Coronary artery (tissue), 2 donors: ENCODE data around the gene LMOD2.

Experiments
- DNase-seq: peaks from one replicate; pipeline ENCODE4 v3.0.0-alpha.2; 2017; ENCODE audit warnings: low spot score
- H3K27ac ChIP-seq, 2 donors: fragments of 200-600 bp; sonication (generic); one replicate each; pipeline ENCODE4 v1.5.1; 2016 to 2019
- H3K4me3 ChIP-seq: fragments of 200-600 bp; sonication (generic); 2 replicates; pipeline ENCODE4 v1.5.1; 2016; ENCODE audit warnings: mild to moderate bottlenecking, moderate library complexity
- TF ChIP-seq, protein P1 (sequence below): fragments of 200-600 bp; sonication (generic); IDR thresholded peaks from one replicate; pipeline ENCODE4 v1.5.1; 2019; ENCODE audit warnings: antibody characterized with exemption

The LMOD2 gene

DNA sequence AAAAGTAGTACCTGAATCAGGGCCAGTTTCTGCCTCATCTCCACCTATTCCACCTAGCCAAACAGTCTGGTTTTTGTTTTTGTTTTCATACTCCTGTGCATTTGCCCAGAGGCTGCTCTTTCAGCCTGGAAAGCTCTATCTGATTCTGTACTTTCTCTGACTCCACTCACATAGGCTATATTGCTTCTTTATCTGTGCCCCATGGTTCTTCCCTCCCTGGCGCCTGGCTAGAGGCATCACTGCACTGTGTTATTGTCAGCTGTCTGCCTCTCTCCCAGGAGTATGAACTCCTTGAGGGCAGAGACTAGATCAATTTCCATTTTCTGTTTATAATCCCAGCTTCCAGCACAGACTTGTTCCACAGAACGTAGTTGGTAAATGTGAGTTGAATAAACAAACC lies 5.1 kb upstream of the LMOD2 start:
- Histone ChIP-seq H3K4me3 (no peak overlapping the region), H3K27ac (no peak overlapping the region)
- TF ChIP-seq, protein P1, sequence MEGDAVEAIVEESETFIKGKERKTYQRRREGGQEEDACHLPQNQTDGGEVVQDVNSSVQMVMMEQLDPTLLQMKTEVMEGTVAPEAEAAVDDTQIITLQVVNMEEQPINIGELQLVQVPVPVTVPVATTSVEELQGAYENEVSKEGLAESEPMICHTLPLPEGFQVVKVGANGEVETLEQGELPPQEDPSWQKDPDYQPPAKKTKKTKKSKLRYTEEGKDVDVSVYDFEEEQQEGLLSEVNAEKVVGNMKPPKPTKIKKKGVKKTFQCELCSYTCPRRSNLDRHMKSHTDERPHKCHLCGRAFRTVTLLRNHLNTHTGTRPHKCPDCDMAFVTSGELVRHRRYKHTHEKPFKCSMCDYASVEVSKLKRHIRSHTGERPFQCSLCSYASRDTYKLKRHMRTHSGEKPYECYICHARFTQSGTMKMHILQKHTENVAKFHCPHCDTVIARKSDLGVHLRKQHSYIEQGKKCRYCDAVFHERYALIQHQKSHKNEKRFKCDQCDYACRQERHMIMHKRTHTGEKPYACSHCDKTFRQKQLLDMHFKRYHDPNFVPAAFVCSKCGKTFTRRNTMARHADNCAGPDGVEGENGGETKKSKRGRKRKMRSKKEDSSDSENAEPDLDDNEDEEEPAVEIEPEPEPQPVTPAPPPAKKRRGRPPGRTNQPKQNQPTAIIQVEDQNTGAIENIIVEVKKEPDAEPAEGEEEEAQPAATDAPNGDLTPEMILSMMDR = no peak
- DNase-seq = no peak

DNA sequence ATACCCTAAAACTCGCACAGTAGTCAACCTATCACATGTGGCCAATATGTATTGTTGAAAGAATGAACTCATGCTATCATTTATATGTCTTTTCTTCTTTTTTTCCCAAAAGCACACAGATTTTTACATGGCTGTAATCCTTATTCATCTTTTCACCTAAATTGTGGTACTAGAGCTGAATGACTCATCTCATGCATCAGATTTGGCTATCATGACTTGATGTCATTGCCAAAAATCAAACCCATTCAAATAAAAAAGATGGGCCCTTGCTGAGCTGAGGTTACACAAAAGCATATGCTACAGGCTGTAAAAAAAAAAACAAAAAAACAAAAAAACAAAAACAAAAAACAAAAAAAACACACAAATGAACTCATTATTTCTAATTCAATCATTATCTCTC lies 3.3 kb upstream of the LMOD2 start:
- no peak overlapping the region for H3K4me3 ChIP-seq
- DNase-seq = no peak
- TF ChIP-seq, protein P1 = no peak
- H3K27ac ChIP-seq = no peak overlapping the region

DNA sequence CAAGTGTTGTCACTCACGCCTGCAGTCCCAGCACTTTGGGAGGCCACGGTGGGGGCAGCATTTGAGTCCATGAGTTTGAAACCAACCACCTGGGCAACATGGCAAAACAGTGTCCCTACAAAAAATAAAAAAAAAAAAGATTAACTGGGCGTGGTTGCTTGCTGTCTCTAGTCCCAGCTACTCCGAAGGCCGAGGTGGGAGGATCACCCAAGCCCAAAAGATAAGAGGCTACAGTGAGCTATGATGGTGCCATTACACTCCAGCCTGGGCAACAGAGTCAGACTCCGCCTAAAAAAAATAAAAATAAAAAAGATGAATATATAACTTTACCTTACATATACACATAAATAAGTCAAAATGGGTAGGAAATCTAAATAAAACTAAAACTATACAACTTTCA lies 2.5 kb upstream of the LMOD2 start:
- DNase-seq = no peak
- H3K27ac ChIP-seq = no peak overlapping the region
- TF ChIP-seq, protein P1 = no peak
- H3K4me3 ChIP-seq = no peak overlapping the region

DNA sequence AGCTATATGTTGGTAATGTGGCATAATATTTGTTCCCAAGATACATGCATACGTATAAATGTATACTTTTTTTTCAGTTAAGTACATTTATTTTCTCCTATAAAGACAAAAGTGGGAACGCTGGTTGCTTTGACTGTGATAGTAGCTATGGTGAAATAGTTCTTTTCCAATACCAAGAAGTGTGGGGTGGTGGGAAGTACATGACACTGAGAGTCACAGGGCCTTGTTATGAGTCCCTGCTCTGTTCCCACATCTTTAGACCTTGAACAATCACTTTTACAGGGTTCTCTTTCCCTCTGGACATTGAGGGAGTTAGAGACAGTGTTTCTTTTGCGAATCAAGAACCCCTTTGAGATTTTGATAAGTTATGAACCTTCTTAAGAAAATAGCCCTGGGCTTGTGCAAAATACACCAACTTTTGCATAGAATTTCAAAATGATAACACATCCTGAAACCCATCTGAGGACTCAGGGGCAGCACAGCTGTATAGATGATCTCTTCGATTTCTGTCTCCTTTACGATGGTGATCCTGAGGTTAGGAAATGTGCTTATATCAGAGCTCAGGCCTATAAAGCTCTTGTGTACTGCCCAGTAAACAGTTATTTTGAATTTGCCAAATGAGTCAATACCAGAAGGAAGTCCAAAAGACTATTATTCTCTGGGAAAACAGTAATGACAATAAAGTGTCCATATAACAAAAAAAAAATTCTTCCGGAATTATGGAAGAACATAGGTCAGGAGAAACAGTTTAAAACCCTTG lies 1.1 kb downstream of the LMOD2 start:
- no peak for DNase-seq
- Histone ChIP-seq H3K4me3 (no peak overlapping the region), H3K27ac (no peak overlapping the region)
- TF ChIP-seq, protein P1 = no peak

DNA sequence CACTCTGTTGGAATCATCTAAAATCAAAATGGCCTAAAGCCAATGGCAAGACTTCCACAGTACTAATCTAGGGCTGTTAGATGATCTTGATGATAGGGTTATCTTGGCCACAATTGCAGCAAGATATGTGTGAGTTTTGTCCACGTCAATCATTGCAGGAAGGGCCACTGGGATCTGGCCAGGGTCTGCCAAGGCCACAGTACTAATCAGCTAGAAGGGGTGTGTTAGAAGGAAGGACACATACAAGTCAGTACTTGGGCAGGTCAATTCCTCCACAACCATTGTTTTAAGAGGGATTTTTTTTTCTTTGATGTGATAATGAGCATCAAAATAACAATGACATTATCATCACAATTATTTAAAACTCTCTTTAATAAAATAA lies 1.6 kb downstream of the LMOD2 start:
- TF ChIP-seq, protein P1 = no peak
- Histone ChIP-seq H3K4me3 (no peak overlapping the region), H3K27ac (no peak overlapping the region)
- DNase-seq = no peak

DNA sequence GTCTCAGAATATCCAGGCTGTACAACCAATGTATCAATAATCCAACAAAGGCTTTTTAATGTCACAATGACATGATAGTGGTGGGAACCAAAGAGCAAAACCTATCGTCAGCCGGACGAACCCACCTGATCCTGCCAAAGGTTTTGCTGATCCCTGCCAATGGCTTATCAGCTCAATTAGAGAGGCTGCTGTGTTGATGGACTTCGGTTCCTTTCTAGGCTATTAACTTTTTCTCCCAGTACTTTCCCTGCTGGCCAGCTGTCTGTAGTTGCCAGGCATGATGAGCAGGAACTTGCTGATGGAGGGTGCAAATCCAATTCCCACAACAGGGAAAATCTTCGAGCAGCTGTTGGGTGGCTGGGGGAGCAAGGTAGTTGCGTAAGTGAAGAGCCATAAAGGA lies 2.4 kb downstream of the LMOD2 start:
- DNase-seq = no peak
- no peak overlapping the region for H3K4me3 ChIP-seq
- H3K27ac ChIP-seq = no peak overlapping the region
- TF ChIP-seq, protein P1 = no peak
